T-helper 9 cell (primary cell): ENCODE data around the gene LBX2.

Source experiments
- DNase-seq: peaks from one replicate; pipeline ENCODE4 v3.0.0-alpha.2; 2020

Gene LBX2

DNA sequence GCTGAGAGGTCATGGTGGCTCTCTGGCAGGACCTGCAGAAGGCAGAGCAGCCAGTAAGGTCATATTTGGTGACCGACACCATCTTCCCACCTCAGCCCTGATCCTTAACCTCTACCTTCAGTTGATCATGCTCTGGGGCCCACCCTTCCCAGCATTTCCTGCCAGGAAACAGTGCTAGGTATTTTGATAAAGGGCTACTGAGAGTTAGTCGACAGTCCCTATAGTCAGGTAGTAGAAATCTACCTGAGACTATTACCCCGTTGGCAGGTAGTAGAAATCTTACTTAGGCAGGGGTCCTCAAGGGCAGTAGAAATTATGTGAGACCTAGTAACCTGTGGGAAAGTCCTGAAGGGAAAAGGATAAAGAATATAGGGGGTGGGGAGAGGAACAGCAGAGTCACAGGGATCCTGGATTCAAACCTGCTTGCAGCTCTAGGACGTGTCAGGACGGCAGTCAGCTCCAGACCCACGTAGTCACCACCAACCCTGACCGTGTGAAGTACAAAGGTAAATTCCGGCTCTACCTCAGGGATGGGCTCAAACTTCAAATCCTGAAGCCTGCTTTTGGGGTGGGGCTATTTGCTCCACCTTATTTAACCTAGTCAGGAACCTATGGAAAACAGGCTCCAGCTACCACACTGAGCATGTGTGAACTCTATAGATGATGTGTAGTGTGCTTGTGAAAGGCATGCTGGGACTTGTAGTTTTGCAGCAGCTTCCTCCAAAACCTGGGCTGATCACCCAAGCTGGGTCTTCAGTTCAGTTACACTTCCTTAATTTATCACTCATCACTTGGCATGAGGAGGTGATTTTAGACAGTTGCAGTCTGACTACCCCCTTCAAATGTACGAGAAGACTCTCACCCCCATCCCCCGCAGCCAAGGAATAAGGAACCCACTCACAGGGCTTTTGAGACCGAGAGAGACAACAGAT lies 26.6 kb upstream of the LBX2 start, which contains the start of gene DQX1:
DQX1 (minus strand) TSS at position 515 of the 932 bp plus-strand sequence; CDS start at position 13, 502 bp downstream.
- no peak for DNase-seq

DNA sequence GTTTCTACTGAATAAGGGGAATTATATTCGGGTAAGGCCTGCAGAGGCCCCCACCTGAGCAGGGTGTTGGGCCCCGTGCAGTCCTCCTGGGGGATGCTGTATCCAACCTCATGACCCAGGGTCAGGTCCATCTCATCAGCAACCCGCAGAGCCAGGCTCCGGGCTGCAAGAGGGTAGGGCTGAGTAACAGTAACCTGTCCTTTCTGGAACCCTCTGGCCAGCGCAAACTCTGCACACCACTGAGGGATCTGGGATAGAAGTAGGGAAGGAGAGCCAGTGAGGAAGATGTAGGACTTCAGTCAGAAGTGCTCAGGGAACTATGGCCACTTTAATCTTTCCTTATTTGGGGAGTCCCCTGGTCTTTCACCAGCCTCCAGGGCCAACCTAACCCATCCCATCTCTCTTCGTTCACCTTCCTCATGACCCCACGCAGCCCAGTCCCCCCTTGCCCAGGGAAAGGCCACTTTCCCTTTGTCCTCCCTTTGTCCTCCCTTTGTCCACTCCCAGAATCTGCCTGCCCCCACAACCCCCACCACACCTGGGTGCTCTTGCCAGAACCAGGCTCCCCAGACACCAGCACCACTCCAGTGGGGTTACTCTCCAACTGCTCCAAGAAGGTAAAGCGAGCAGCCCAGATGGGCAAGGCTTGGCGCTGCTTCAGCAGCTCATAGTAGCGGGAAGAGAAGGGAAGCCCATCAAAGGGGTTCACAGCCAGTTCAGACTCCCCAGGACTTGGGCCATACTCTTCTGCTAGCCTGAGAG lies 25.7 kb upstream of the LBX2 start:
- DNase-seq = no peak

DNA sequence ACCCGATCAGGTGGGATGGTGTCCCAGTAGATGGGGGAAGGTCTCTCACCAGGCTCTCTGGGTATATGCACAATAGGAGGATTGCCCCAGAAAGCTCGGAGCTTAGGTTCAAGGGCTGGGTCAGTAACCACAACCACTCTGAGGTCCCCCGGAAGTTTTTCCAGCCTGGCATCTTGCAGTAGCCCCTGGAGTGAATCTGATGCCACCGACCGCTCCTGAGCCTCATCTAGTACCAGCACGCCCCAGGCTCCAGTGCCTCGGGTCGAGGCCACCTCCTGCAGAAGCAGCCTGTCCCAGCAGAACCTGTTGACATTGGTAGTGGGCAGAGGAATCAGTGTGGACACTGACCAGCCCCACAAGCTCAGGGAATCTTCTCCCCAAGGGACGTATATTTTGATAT lies 24.6 kb upstream of the LBX2 start:
- no peak for DNase-seq

DNA sequence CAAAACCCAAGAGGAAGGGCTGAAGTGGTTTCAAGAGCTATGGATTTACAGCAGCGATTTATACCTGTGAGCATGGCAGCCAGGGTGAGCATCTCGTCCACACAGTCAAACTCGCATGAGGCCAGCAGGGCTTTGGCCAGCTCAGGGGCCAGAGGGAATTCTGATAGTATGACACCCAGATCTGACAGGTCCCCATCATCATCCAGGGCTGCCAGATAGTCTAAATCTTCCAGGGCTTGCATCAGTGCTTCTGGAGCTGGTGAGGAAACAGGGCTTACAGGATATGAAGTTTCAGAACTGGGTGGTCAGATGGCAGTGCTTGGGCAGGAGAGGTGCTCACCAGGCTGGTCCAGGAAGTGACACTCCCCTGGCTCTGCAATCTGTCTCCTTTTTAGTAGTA lies 23.1 kb upstream of the LBX2 start:
- no peak for DNase-seq

DNA sequence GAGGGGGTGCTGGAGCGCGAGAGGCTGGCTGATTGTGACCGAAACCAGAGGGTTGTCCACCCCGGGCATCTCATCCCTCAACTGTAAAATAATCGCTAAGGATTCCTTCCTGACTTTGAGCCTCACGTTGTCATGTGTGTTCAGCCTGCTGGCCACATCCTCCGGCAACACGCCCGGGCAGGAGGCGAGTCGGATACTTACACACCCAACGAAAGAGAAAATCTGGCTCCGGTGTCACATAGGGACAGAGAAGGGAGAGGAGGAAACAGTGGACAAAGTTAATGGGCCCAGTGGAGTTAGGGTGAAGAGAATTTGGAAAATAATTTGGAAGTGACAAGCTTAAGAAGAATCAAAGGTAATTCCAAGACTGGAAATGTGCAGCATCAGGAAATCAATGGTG lies 17.2 kb upstream of the LBX2 start:
- no peak for DNase-seq

DNA sequence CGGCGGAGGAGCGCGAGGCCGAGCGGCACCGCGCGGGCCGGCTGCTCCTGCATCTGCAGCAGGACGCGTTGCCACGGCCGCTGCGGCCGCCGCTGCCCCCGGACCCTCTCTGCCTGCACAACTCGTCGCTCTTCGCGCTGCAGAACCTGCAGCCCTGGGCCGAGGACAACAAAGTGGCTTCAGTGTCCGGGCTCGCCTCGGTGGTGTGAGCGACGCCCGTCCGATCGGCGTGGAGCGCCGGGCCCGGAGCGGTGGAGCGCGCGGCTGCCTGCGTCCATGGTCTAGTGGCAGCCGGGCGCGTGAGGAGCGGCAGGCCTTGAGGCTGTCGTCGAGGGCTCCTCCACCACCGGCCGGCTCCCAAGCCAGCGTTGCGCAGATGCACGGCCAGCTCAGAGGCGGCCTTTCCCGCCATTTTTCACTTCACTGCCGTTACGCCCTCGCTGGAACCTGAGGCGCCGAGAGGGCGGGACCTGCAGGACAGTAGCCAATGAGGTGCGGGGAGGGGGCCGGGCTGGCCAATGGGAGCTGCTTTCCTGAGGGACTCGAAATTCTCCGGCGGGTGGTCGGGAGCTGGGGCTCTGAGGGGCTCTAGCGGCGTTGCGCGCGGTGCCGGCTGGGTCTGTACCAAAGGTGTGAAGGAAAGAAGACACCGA lies 16.7 kb upstream of the LBX2 start:
- peak; percentile 58 for DNase-seq

DNA sequence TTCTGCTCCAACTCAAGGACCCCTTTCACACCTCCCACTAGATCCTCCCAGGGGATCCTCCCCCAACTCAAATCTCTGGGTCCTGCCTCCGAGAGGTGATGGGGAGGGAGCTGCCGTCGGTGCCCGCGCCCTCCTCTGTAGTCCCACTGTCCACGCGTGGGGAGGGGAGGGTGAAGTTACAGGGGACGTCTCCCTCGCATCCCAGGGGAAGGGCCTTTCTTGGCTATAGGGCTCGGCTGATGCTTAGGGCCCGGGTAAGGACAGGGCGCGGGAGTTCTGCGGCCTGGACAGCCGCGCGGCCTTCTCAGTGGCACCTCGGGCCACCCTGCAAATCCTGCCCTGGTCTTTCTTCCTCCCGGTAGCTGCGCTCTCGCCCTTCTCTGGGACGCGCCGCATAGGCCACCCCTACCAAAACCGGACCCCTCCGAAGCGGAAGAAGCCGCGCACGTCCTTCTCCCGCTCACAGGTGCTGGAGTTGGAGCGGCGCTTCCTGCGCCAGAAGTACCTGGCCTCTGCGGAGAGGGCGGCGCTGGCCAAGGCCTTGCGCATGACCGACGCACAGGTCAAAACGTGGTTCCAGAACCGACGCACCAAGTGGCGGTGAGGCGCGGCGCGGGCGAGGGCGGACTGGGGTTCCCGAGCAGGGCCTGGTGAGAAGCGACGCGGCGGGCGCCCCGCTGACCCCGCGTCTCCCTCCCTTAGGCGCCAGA lies 16.0 kb upstream of the LBX2 start:
- DNase-seq = no peak

DNA sequence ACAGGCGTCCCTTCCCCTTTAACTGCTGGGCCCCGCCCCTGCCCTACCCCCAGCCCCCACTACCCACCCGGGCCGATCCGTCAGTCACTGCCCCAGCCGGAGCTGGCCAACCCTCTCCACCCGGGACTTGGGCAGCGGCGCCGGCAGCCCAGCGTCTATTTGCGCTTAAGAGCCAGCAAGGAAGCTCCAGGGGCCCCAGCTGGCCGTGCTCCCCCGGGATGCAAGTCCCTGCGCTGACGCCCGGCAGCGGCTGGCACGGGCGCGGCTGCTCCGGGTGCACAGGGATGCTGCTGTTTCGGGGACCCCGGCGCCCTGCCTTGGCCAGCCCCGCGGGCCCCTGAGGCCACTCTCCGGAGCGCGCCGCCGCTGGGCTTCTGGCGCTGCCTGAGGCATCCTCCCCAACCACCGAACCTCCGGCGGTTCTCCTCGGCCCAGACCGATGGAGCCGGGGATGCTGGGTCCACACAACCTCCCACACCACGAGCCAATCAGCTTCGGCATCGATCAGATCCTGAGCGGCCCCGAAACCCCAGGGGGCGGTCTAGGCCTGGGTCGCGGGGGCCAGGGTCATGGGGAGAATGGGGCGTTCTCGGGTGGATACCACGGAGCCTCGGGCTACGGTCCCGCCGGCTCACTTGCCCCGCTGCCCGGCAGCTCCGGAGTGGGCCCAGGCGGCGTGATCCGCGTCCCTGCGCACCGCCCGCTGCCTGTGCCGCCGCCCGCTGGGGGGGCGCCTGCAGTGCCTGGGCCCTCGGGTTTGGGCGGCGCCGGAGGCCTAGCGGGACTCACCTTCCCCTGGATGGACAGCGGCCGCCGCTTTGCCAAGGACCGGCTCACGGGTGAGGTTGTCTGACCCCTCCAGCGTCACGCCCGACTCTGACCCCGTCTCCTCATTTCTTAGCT lies 15.2 kb upstream of the LBX2 start, which contains the start of gene TLX2:
TLX2 (plus strand) TSS at position 83 of the 903 bp plus-strand sequence; CDS start at position 440, 357 bp downstream.
- no peak for DNase-seq

DNA sequence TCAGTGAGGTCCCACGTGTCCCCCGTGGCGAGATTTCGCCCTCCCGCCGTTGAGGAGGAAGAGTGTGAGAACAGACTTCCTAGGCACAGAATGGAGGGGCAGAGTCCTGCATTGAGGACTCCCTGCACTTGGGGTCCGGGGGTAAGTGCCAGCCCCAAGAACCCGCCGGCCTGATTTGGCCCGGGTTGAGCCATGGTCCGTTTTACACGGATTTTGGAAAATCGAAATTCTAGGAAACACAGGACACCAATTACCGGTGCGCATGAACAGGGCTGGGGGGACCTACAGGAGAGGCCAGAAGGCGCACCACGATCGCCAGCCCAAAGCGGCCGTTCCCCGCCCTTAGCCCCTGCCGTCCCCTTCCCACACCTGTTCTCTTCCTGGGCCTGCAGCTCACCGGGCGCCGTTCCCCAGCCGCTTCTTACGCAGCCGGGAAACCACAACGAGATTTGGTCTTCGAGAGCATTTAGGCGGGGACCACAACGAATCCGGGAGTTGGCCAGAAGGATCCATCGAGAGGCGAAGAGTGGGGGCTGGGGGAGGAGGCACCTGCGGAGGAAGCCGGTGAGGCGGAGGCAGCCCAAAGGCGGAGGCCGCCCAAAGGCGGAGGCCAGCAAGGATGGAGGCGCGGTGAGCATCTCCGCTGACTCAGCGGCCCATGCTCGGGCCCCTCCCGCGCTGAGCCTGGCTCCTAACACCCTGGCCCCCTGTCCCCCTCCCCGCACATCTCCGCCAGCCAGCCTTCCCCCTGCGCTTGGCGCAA lies 14.4 kb upstream of the LBX2 start:
- DNase-seq = no peak

DNA sequence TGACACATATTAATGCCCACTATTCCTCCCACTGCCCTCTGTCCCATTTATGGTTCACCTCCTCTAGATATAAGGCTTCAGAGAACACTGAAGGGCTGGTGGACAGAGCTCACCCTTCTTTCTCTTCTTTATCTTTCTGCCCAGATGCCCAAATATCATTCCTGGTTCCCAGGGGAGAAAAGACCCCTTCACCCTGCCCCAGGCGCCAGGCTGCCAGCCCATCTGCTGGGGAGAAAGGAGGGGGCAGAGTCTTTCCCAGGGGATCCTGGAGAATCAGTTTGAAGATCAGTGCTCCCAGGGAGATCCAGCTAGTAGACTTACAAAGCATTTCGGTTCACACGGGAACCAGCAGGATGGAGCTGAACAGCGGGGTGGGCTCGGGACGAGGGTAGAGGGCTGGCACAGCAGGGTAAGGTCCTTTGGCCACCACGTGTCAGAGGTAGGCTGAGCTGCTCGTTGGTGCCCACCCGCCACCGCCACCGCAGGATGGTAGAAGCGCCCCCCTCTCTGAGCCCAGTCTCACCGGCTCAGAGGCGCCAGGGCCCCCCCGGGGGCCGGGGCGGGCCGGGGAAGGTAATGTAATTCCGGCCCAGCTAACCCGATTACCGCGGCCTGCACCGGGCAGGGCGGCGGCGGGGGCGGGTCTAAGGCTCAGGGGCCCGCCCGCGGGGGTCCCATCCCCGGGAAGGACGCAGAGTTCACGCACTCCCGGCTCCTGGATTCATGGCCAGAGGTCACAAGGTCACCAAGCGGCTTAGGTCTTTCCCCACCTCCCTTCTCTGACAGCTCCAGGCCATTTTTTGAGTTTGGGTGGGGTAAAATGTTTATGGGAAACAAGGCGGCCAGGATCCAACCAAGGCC lies 13.6 kb upstream of the LBX2 start:
- no peak for DNase-seq

DNA sequence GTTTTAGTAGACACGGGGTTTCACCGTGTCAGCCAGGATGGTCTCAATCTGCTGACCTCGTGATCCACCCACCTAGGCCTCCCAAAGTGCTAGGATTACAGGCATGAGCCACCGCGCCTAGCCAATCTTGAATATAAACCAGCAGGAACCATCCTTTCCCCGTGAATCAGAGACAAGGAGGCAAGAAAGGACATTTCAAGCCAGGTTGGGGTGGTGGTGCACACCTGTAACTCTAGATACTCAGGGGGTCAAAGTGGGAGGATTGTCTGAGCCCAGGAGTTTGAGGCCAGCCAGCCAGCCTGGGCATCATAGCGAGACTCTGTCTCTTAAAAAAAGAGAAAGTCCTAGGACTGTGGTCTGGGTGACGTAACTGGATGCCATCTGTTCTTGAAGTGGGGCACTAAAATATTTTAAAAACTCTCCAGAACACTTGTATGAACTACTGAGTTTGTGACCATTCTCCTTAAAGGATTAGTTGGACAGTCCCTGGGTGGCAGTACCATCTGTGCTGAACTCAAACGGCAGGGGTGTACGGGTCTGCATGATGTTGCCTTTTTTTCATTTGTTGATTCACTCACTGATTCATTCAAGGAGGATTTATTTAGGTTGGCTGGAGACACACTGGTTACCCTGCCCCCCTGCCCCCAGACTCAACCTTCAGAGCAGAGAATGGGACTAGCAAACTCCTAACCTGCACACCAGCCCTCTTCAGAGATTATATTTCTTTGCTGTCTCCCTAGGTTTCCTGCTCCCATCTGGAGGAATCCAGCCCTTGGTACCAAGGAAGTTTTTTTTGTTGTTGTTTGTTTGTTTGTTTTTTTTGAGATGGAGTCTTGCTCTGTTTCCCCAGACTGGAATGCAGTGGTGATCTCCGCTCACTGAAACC lies 11.9 kb upstream of the LBX2 start:
- DNase-seq = no peak

DNA sequence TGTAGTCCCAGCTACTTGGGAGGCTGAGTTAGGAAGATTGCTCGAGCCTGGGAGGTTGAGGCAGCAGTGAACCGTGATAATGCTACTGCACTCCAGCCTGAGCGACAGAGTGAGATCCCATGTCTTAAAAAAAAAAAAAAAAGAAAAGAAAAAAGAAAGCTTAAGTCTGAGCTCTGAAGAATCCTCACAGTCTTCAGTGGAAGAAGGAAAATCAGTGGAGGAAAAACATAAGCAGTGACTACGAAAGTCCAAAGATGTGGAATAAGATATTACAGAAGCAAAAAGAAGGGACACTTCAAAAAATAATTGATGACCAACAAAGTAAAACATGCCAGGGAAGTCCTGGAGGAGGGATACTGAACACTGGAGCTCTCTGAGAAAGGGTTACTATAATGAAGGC lies 10.9 kb upstream of the LBX2 start:
- no peak for DNase-seq

DNA sequence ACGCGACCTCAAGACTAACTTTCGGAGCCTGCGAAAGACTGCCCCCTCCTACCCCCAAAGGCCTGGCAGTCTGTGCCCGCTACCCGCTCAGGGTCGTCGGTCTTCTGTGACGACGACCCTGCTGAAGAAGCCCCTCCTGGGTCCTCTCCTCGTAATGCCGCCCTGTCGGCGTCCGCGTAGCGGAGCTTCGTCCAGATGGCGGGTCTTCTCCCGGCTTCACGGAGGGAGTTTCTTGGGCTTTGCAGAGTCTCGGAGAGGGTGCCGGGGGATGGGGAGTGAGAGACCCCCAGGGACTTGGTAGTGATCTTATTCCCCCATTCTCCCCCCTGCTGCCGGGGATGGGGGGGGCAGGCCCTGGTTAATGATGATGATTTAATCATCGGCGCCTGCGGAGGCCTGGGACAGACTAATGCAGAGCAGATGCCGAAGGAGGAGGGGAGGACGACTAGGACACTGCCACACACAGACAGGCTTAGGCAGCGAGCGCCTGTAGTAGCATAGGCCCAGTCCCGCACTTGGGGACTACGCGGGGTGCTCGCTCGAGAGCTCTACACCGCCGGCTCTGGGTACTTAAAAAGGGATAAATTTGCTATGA lies 8.6 kb upstream of the LBX2 start:
- DNase-seq = no peak

DNA sequence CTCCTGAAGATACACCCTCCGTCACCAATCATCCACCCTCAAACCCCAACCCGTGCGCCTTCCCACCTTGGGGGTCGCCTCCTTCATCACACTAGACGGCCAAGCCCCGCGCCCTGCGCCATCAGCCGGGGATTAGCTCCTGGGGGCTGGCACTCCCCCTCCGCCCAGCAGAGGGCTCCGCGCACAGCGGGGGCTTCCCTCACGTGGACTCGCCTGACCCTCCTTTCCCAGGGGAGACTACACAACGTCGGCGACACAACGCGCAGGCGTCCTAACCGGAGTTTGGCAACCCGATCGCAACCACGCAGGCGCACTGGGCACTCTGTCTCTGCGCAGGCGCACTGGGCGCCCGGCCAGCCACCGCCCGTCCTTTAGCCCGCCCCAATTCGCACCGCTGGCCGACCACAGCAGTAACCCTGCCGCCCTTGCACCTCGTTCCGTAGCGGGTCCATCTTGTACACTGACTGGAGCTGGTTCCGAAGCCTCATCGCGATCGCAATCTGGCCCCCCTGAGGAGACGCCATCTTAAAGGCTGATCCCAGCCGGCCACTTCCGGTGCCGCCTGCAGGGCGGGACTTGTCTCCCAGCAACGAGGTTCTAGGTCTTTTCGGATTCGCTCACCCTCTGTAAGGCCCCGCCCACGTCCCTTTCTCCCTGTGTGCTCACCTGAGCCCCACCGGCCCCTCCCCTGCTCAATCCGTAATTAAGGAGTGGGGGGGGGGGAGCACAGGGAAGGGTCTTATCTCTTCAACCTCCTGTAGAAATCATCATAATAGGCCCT lies 7.9 kb upstream of the LBX2 start, which contains the start of gene PCGF1:
PCGF1 (minus strand) TSS at position 551 of the 781 bp plus-strand sequence; CDS start at position 524, 27 bp downstream.
- DNase-seq = peak; percentile 98

DNA sequence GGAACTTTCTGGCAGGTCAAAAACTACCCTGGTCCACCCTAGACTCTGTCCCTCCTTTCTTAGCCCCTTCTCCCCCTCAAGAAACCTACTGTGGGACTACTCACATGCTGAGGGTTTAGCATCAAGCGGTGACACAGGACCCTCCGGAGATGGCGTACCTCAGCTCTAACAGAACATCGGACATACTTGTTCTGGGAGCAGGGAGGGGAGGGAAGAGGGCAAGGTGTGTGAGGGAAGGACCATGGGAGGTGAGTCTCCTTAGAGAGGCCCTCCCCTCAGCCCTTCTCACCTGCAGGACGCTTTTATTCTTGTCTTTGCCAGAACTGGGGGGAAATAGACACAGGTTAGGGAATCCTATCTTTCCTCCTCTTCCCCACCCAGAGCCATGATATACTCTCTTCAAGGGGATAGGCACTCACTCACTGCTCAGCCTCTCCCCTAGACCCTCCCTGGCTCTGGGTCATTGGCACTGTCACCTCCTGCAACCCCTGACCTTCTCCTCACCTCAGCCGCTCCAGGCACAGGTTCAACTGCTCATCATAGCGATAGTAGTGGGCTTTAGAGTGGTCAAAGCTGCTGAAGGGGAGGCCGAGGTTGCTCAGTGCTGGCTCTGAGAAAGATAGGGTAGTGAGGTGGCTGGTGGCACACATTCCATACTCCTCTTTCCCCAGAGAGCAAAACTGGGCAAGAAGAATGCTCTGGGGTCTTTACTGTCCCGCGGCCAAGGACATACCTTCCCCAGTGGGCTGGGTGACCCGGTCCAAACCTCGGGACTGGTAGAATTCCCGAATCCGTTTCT lies 6.2 kb upstream of the LBX2 start:
- no peak for DNase-seq

DNA sequence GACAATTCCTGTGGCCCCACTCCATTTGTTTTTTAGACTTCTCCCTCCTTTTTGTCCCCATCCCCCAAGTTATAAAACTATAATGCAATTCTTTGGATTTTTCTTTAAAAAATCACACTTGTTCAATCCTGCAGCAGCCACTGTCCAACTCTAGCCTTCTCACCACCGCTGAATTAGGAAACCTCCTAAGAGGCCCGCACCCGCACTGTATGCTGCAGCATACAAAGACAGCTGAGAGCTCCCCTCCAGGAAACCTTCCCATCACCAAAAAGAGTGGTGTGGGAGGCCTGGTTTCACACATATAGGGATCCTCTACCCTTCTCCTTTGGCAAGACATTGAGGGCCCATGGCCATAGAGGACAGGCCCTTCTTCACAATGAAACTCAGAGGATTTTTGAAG lies 5.2 kb upstream of the LBX2 start:
- no peak for DNase-seq
